Gastroesophageal sphincter (tissue), 3 donors: ENCODE data around the gene ITPKB.

Experiments used
- EP300 ChIP-seq: sonication (generic); formaldehyde crosslinking; IDR thresholded peaks from one replicate; pipeline ENCODE4 v1.6.1; 2017; ENCODE audit warnings: antibody characterized with exemption, mild to moderate bottlenecking
- POLR2A ChIP-seq, 2 donors: fragments of 450-650 bp; IDR thresholded peaks; one replicate each; pipeline ENCODE4 v1.6.1; 2017; ENCODE audit warnings: antibody characterized with exemption in 2 of 2, mild to moderate bottlenecking in 2 of 2, moderate library complexity in 1 of 2
- TF ChIP-seq, protein P1 (sequence below), 4 experiments: fragments of 200-600 bp in 2 of 4; fragments of 450-650 bp in 2 of 4; sonication (generic) in 1 of 4; IDR thresholded peaks; one replicate each; pipeline ENCODE4 v1.5.1; 2017 to 2019; ENCODE audit warnings: antibody characterized with exemption in 4 of 4, mild to moderate bottlenecking in 2 of 4, moderate library complexity in 2 of 4

GRCh38 chr1:226627924-226628611 is 111.0 kb downstream of the ITPKB start:
- TF ChIP-seq, protein P1, sequence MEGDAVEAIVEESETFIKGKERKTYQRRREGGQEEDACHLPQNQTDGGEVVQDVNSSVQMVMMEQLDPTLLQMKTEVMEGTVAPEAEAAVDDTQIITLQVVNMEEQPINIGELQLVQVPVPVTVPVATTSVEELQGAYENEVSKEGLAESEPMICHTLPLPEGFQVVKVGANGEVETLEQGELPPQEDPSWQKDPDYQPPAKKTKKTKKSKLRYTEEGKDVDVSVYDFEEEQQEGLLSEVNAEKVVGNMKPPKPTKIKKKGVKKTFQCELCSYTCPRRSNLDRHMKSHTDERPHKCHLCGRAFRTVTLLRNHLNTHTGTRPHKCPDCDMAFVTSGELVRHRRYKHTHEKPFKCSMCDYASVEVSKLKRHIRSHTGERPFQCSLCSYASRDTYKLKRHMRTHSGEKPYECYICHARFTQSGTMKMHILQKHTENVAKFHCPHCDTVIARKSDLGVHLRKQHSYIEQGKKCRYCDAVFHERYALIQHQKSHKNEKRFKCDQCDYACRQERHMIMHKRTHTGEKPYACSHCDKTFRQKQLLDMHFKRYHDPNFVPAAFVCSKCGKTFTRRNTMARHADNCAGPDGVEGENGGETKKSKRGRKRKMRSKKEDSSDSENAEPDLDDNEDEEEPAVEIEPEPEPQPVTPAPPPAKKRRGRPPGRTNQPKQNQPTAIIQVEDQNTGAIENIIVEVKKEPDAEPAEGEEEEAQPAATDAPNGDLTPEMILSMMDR (IDR thresholded peaks at IDR 0.05): no peak
- TF ChIP-seq POLR2A (IDR thresholded peaks at IDR 0.05): no peak
- no peak for TF ChIP-seq EP300
